GM10266 (cell line): ENCODE data around the gene MBOAT7.
"Not testable (repeated sequence)": the region's sequence is repeated elsewhere in the genome, so short reads cannot be mapped to it uniquely, and the experiment has no call there.

ENCODE experiments used
- DNase-seq: peaks from one replicate; pipeline ENCODE4 v3.0.0; 2012; ENCODE audit errors: extremely low spot score
- TF ChIP-seq, protein P1 (sequence below): IDR thresholded peaks from 2 replicates; pipeline ENCODE4 v1.5.1; 2012; ENCODE audit warnings: mild to moderate bottlenecking, low read depth; ENCODE audit not compliant: control insufficient read depth, insufficient read depth; ENCODE audit errors: missing control alignments

Gene MBOAT7

GRCh38 chr19:54209058-54209810 is 19.9 kb upstream of the MBOAT7 start:
- peak; percentile 7 for DNase-seq
- TF ChIP-seq, protein P1, sequence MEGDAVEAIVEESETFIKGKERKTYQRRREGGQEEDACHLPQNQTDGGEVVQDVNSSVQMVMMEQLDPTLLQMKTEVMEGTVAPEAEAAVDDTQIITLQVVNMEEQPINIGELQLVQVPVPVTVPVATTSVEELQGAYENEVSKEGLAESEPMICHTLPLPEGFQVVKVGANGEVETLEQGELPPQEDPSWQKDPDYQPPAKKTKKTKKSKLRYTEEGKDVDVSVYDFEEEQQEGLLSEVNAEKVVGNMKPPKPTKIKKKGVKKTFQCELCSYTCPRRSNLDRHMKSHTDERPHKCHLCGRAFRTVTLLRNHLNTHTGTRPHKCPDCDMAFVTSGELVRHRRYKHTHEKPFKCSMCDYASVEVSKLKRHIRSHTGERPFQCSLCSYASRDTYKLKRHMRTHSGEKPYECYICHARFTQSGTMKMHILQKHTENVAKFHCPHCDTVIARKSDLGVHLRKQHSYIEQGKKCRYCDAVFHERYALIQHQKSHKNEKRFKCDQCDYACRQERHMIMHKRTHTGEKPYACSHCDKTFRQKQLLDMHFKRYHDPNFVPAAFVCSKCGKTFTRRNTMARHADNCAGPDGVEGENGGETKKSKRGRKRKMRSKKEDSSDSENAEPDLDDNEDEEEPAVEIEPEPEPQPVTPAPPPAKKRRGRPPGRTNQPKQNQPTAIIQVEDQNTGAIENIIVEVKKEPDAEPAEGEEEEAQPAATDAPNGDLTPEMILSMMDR = no peak

- no peak for DNase-seq
- TF ChIP-seq, protein P1 = no peak
Observed at GRCh38 chr19:54208784-54209057, 19.3 kb upstream of the MBOAT7 start.

DNA sequence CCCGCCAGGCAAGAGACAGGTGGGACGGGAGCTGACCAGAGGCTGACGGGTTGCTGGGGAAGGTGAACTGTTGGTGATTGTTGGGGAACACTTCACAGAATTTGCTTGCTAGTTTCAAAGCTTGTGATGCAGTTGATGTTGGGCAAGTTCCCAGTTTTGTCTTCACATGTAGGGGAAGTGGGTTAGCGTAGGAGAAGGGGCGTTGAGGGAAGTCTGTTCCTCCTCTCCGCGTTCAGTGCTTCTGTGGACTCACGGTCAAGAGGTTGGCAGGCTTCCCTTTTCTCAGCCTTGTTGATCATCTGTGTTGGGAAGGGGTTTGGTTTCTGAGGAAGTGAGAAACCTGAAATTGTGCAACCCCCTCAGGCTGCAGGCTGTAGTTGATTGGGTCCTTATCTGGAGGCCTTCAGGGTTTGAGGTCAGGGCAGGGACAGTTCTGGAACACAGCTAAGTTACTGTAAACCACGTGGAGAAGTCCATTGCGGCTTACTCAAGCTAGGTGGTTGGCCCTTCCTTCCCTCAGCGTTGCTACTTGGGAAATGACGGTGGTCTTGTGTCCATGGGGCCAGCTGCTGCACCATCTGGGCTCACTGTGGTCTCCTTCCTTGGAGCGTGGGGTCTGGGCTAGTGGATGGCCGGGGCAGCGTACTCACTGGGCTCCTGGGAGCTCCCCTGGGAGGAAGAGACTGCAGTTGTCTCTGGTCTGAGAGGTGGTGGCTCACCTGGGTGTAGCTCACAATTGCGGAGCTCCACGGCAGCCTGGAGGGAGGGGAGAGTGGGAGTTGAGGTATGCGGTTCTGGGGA is 18.8 kb upstream of the MBOAT7 start:
- peak; percentile 43 for DNase-seq
- TF ChIP-seq, protein P1 = no peak

DNA sequence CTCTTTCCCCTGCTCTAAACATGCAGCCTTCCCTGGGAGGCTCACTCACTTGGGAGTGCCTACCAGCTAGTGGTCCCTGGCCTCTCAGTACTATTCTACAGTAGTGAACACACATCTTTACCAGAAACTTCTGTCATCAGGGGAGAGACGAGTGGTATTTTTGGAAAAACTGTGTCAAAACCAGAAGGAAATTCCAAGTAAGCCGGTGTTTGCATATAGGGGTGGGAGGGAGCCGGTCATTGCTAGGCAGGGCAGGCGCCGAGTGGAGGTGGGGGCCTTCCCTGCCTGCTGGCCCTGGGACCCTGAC is 18.2 kb upstream of the MBOAT7 start:
- DNase-seq = no peak
- TF ChIP-seq, protein P1 = no peak

GRCh38 chr19:54207193-54207592 is 17.8 kb upstream of the MBOAT7 start:
- not testable (repeated sequence) for DNase-seq

DNA sequence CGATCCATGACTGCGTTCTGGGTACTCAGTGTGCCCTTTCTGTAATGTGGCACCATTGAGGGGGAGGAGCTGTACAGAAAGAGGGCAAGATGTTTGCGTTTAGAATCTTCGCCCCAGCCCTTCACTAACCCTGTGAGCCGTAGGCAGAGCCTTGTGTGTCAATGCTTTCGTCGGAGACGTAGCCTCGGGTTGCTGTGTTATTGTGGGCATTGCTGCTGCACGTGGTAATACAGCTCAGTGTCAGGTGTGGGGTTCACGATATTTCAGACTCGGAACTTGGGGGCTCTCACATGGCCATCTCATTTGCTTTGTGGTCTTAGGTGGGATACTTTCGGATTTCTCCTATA is 17.4 kb upstream of the MBOAT7 start:
- no peak for DNase-seq
- TF ChIP-seq, protein P1 = no peak

DNA sequence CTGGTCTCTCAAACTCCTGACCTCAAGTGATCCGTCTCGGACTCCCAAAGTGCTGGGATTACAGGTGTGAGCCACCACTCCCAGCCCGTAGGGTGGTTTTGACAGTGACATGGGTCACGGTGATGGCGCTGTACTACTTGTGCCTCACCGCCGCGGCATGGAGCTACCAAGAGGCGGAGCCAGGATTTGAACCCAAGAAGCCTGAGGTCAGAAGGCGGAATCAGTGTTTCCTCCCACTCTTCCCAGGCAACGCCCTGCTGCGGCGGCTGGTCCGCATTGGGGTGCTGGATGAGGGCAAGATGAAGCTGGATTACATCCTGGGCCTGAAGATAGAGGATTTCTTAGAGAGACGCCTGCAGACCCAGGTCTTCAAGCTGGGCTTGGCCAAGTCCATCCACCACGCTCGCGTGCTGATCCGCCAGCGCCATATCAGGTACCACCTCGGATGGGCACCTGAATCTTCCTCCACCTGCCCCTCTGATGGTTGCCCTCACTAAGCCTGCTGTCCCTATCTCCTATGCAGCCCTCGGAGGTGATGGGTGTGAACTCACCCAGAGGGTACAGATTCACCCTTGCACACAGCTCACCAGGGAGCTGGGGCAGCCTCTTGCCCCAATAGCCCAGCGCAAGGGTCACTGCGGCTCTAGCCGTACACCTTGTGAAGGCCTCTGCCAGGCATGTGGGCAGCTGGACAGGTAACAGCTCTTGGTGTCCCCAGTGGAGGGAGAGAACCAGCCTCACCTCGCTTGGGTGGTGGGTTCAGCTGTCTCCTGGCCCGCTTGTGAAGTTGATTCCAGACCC is 16.9 kb upstream of the MBOAT7 start:
- TF ChIP-seq, protein P1 = no peak
- no peak for DNase-seq
